Neuronal stem cell (in vitro differentiated cells): ENCODE measurements around the gene GPR89B.

Experiments
- DNase-seq: peaks from one replicate; pipeline ENCODE4 v3.0.0-alpha.2; 2013; ENCODE audit warnings: low spot score
- H2AFZ ChIP-seq: one replicate; pipeline ENCODE4 v1.6.1; 2013; ENCODE audit warnings: mild to moderate bottlenecking, low read length, inconsistent platforms
- H2AK5ac ChIP-seq: 2 replicates; pipeline ENCODE4 v1.6.1; 2013; ENCODE audit warnings: low read depth, mild to moderate bottlenecking, inconsistent platforms, low read length, moderate library complexity, mixed read lengths
- H2BK120ac ChIP-seq: 2 replicates; pipeline ENCODE4 v1.6.1; 2013; ENCODE audit warnings: low read depth, mild to moderate bottlenecking, inconsistent platforms, low read length, moderate library complexity, mixed read lengths
- H2BK12ac ChIP-seq: one replicate; pipeline ENCODE4 v1.6.1; 2013; ENCODE audit warnings: low read length, inconsistent platforms
- H2BK15ac ChIP-seq: 2 replicates; pipeline ENCODE4 v1.6.1; 2013; ENCODE audit warnings: mild to moderate bottlenecking, low read length, inconsistent platforms, mixed read lengths
- H2BK5ac ChIP-seq: one replicate; pipeline ENCODE4 v1.6.1; 2013; ENCODE audit warnings: inconsistent platforms, mild to moderate bottlenecking, low read length, moderate library complexity
- H3K14ac ChIP-seq: one replicate; pipeline ENCODE4 v1.6.1; 2013; ENCODE audit warnings: low read length, inconsistent platforms
- H3K18ac ChIP-seq: 2 replicates; pipeline ENCODE4 v1.6.1; 2013; ENCODE audit warnings: low read length, inconsistent platforms
- H3K23ac ChIP-seq: 2 replicates; pipeline ENCODE4 v1.6.1; 2013; ENCODE audit warnings: low read depth, mild to moderate bottlenecking, mixed read lengths, low read length, inconsistent platforms; ENCODE audit not compliant: poor library complexity
- H3K27ac ChIP-seq: replicated peaks from 3 replicates; pipeline ENCODE4 v1.5.1; 2013; ENCODE audit warnings: low read length, inconsistent platforms
- H3K27me3 ChIP-seq, 3 experiments: 2 replicates each; pipeline ENCODE4 v1.6.1; 2013; ENCODE audit warnings: low read length in 3 of 3, mild to moderate bottlenecking in 2 of 3, inconsistent platforms in 1 of 3, low read depth in 1 of 3, mixed read lengths in 1 of 3, moderate library complexity in 1 of 3; ENCODE audit not compliant: control insufficient read depth in 3 of 3, insufficient read depth in 3 of 3
- H3K36me3 ChIP-seq, 2 donors: replicated peaks in 1 of 2; 2 replicates each; pipeline ENCODE4 v1.6.1; 2013; ENCODE audit warnings: low read length in 2 of 2; ENCODE audit not compliant: control insufficient read depth in 2 of 2, insufficient read depth in 2 of 2
- H3K4ac ChIP-seq: 2 replicates; pipeline ENCODE4 v1.6.1; 2013; ENCODE audit warnings: inconsistent platforms, mild to moderate bottlenecking, low read length, moderate library complexity
- H3K4me1 ChIP-seq, 2 donors: 1 replicate in 1 of 2; 2 replicates in 1 of 2; pipeline ENCODE4 v1.6.1; 2013; ENCODE audit warnings: low read length in 2 of 2, low read depth in 1 of 2; ENCODE audit not compliant: control insufficient read depth in 2 of 2, insufficient read depth in 1 of 2
- H3K4me2 ChIP-seq: one replicate; pipeline ENCODE4 v1.6.1; 2013; ENCODE audit warnings: mild to moderate bottlenecking, low read length, inconsistent platforms; ENCODE audit not compliant: insufficient read depth, poor library complexity, severe bottlenecking
- H3K4me3 ChIP-seq, 2 donors: 2 replicates each; pipeline ENCODE4 v1.5.1; 2013; ENCODE audit warnings: low read length in 2 of 2, mild to moderate bottlenecking in 2 of 2, inconsistent platforms in 1 of 2, moderate library complexity in 1 of 2
- H3K79me1 ChIP-seq: one replicate; pipeline ENCODE4 v1.6.1; 2013; ENCODE audit warnings: low read depth, mild to moderate bottlenecking, inconsistent platforms, low read length, moderate library complexity
- H3K9ac ChIP-seq: one replicate; pipeline ENCODE4 v1.6.1; 2013; ENCODE audit warnings: mild to moderate bottlenecking, low read depth, low read length, inconsistent platforms; ENCODE audit not compliant: poor library complexity
- H3K9me3 ChIP-seq, 2 donors: replicated peaks in 1 of 2; 2 replicates each; pipeline versions ENCODE3 to v1.6.1; 2013; ENCODE audit warnings: low read length in 2 of 2, mild to moderate bottlenecking in 2 of 2, inconsistent platforms in 1 of 2, low read depth in 1 of 2, mixed read lengths in 1 of 2, moderate library complexity in 1 of 2; ENCODE audit not compliant: control insufficient read depth in 2 of 2, insufficient read depth in 1 of 2
- H4K8ac ChIP-seq: one replicate; pipeline ENCODE4 v1.6.1; 2013; ENCODE audit warnings: low read depth, mild to moderate bottlenecking, inconsistent platforms, low read length, moderate library complexity
- H4K91ac ChIP-seq: one replicate; pipeline ENCODE4 v1.6.1; 2013; ENCODE audit warnings: low read length, low read depth, mild to moderate bottlenecking, inconsistent platforms; ENCODE audit not compliant: poor library complexity
- WGBS, 2 donors: extraction: QIAGEN DNeasy Blood & Tissue Kit; methylation state at CpG; one replicate each; pipeline ENCODE4 v1.1.7; 2013; ENCODE audit warnings: missing lambda C conversion rate in 2 of 2, mixed read lengths in 1 of 2; ENCODE audit not compliant: insufficient read length in 2 of 2, insufficient replicate concordance in 1 of 2; ENCODE audit errors: extremely low coverage in 2 of 2; 5-methylcytosine and 5-hydroxymethylcytosine counted together

Gene GPR89B

DNA sequence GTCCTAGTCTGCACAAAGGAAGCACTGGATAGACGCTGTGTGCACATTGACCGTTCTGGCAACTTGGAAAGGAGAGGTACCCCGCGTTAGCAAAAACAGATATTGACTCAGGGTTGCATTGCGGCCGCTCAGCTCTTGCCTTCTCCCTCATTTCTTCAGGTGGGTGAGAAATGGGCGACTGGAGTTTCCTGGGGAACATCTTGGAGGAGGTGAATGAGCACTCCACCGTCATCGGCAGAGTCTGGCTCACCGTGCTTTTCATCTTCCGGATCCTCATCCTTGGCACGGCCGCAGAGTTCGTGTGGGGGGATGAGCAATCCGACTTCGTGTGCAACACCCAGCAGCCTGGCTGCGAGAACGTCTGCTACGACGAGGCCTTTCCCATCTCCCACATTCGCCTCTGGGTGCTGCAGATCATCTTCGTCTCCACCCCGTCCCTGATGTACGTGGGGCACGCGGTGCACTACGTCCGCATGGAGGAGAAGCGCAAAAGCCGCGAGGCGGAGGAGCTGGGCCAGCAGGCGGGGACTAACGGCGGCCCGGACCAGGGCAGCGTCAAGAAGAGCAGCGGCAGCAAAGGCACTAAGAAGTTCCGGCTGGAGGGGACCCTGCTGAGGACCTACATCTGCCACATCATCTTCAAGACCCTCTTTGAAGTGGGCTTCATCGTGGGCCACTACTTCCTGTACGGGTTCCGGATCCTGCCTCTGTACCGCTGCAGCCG lies 20.3 kb upstream of the GPR89B start:
- H3K36me3 ChIP-seq = no peaks in the 10 kb centered on the region
- no peaks in the 10 kb centered on the region for H3K9me3 ChIP-seq
- no peak overlapping the region for H2BK120ac ChIP-seq
- DNase-seq = no peak
- no peak overlapping the region for H3K9ac ChIP-seq
- H3K4me3 ChIP-seq = no peak overlapping the region
- peaks cover 0 to 1% of the 10 kb centered on the region in 2 donors for H3K4me1 ChIP-seq
- no peak overlapping the region for H2BK5ac ChIP-seq
- H3K18ac ChIP-seq = peak overlapping the region; percentile 51
- H2BK12ac ChIP-seq = no peak overlapping the region
- H3K4ac ChIP-seq = no peak overlapping the region
- H2AK5ac ChIP-seq = no peak overlapping the region
- H2BK15ac ChIP-seq = no peak overlapping the region
- no peak overlapping the region for H2AFZ ChIP-seq
- H4K91ac ChIP-seq = no peak overlapping the region
- no CpG with 5 or more reads among the region's 44 CpGs for WGBS, 2 donors
- H4K8ac ChIP-seq = no peak overlapping the region
- H3K14ac ChIP-seq = peak overlapping the region; percentile 27
- H3K4me2 ChIP-seq = no peak overlapping the region
- peaks cover 0 to 48% (median 0%) of the 10 kb centered on the region in 3 experiments for H3K27me3 ChIP-seq
- peak overlapping the region; percentile 1 for H3K23ac ChIP-seq
- no peak overlapping the region for H3K27ac ChIP-seq
- no peaks in the 10 kb centered on the region for H3K79me1 ChIP-seq

DNA sequence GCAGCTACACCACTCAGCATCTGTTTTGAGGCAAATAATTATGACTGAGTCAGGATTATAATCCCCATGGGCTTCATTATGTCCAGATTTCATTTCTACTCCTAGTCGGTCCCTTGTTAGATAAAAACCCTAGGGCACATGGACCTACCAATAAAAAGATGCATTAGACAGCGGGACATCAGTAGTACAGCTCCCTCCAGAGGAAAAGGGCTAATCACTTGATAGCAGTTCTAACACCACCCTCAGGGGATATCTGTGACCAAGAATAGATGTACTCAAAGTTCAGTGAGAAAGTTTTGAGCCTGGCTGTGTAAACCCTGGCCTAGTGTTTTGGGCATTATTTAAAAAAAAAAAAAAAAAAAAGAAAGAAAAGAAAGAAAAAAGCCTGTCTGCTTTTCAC lies 15.7 kb upstream of the GPR89B start:
- Histone ChIP-seq H3K4me3 (no peak overlapping the region), H3K4me2 (no peak overlapping the region), H3K23ac (no peak overlapping the region), H4K91ac (no peak overlapping the region), H4K8ac (no peak overlapping the region), H3K14ac (no peak overlapping the region), H3K36me3 (no peaks in the 10 kb centered on the region), H2AK5ac (no peak overlapping the region), H2BK120ac (no peak overlapping the region), H3K9ac (no peak overlapping the region), H2BK15ac (no peak overlapping the region), H3K9me3 (no peaks in the 10 kb centered on the region), H3K79me1 (no peaks in the 10 kb centered on the region), H3K27ac (no peak overlapping the region), H2AFZ (no peak overlapping the region), H3K27me3 (peaks cover 0 to 57% (median 0%) of the 10 kb centered on the region in 3 experiments), H2BK12ac (no peak overlapping the region), H2BK5ac (no peak overlapping the region), H3K4me1 (no peaks in the 10 kb centered on the region), H3K18ac (no peak overlapping the region), H3K4ac (no peak overlapping the region)
- no CpG with 5 or more reads among the region's 2 CpGs for WGBS, 2 donors
- DNase-seq = no peak

DNA sequence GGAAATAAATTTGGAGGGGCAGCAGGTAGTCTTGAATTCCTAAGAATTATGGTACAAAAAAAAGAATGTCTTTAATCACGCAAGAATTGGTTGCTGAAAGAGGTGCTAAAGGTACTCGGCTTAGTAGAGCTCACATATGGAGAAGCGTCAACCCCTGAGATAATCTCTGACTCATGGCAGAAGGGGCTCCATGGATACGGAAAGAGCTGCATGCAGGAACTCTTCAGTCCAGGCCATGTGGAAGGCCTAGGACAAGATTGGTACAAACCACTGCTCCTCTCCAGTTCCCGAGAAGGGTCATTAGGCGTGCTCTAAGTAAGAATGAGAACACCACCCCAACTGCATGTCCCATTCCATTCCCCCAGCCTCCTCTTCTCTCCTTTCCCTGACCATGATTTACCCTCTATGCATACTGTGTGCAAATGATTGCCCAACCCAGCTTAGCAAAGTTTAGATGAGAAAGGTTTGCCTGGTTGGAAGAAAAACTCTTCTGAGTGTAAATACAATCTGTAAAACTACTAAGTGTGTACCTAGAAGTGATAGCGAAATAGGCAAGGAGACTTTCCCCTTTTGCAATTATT lies 14.8 kb upstream of the GPR89B start:
- no peak overlapping the region for H3K9ac ChIP-seq
- no peak overlapping the region for H3K4me3 ChIP-seq
- no peaks in the 10 kb centered on the region for H3K79me1 ChIP-seq
- no CpG with 5 or more reads among the region's 7 CpGs for WGBS, 2 donors
- no peak for DNase-seq
- H3K18ac ChIP-seq = no peak overlapping the region
- H2AFZ ChIP-seq = no peak overlapping the region
- no peak overlapping the region for H3K14ac ChIP-seq
- no peaks in the 10 kb centered on the region for H3K4me1 ChIP-seq
- H3K4me2 ChIP-seq = no peak overlapping the region
- H3K4ac ChIP-seq = no peak overlapping the region
- no peak overlapping the region for H4K8ac ChIP-seq
- no peaks in the 10 kb centered on the region for H3K36me3 ChIP-seq
- no peak overlapping the region for H4K91ac ChIP-seq
- H3K9me3 ChIP-seq = no peaks in the 10 kb centered on the region
- H3K27me3 ChIP-seq = peaks cover 0 to 51% (median 0%) of the 10 kb centered on the region in 3 experiments
- H2BK5ac ChIP-seq = no peak overlapping the region
- no peak overlapping the region for H3K23ac ChIP-seq
- no peak overlapping the region for H3K27ac ChIP-seq
- H2AK5ac ChIP-seq = no peak overlapping the region
- H2BK15ac ChIP-seq = no peak overlapping the region
- no peak overlapping the region for H2BK120ac ChIP-seq
- no peak overlapping the region for H2BK12ac ChIP-seq

GRCh38 chr1:147919896-147920295 lies 8.3 kb upstream of the GPR89B start:
- no peaks in the 10 kb centered on the region for H3K36me3 ChIP-seq
- no peak overlapping the region for H2BK12ac ChIP-seq
- no peak overlapping the region for H4K8ac ChIP-seq
- H3K27me3 ChIP-seq = peaks cover 0 to 4% (median 0%) of the 10 kb centered on the region in 3 experiments
- no peak overlapping the region for H3K14ac ChIP-seq
- H4K91ac ChIP-seq = no peak overlapping the region
- H3K23ac ChIP-seq = no peak overlapping the region
- no peaks in the 10 kb centered on the region for H3K9me3 ChIP-seq
- no peak overlapping the region for H3K9ac ChIP-seq
- H2AFZ ChIP-seq = no peak overlapping the region
- no peaks in the 10 kb centered on the region for H3K79me1 ChIP-seq
- H2BK120ac ChIP-seq = no peak overlapping the region
- no peak overlapping the region for H3K27ac ChIP-seq
- H3K4me3 ChIP-seq = no peak overlapping the region
- H2AK5ac ChIP-seq = no peak overlapping the region
- no CpG with 5 or more reads among the region's 6 CpGs for WGBS, 2 donors
- H3K4me2 ChIP-seq = no peak overlapping the region
- H3K18ac ChIP-seq = no peak overlapping the region
- peak overlapping the region; percentile 2 for H2BK5ac ChIP-seq
- H3K4ac ChIP-seq = no peak overlapping the region
- DNase-seq = no peak
- H2BK15ac ChIP-seq = no peak overlapping the region
- H3K4me1 ChIP-seq = no peaks in the 10 kb centered on the region
